Peyer's patch (tissue), 4 donors: ENCODE results near the gene SLC26A1.

Experiments used
- POLR2A ChIP-seq, 2 donors: fragments of 450-650 bp; IDR thresholded peaks; one replicate each; pipeline ENCODE4 v1.5.1; 2017; ENCODE audit warnings: antibody characterized with exemption in 2 of 2, mild to moderate bottlenecking in 2 of 2, moderate library complexity in 2 of 2
- TF ChIP-seq, protein P1 (sequence below), 6 experiments: fragments of 450-650 bp in 4 of 6; fragments of 200-600 bp in 2 of 6; sonication (generic) in 1 of 6; IDR thresholded peaks; one replicate each; pipeline ENCODE4 v1.5.1; 2017 to 2019; ENCODE audit warnings: antibody characterized with exemption in 6 of 6, mild to moderate bottlenecking in 3 of 6, moderate library complexity in 1 of 6

DNA sequence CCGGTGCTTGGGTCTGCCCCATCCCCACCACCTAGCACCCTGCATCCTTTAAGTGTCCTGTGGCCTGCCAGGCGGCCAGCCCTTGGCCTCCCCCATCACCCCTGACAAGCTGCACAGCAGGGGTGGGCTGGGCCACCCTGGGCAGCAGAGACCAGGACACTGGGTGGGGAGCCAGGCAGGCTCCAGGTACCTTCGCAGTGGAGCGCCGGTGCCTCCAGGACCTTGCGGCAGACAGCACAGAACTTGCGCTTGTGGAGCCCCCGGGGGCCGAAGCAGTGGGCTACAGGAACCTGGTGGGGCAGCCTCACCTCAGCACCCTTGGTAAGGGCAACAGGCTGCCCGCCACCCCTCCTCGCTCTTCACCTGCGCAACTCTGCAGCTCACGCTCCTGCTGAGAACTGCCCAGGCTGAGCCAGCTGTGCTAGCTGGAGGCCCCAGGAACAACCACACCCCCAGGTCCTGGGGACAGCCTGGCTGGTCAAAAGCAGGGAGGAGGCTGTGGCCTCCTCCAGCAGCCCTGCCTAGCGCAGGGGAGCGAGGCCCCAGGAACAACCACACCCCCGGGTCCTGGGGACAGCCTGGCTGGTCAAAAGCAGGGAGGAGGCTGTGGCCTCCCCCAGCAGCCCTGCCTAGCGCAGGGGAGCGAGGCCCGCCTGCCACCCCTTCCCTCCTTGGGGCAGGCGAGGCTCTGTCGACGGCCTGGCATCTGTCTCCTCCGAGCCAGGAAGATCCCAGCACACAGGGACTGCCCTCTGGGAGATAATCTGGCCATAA is 24.4 kb downstream of the SLC26A1 start:
- TF ChIP-seq, protein P1, sequence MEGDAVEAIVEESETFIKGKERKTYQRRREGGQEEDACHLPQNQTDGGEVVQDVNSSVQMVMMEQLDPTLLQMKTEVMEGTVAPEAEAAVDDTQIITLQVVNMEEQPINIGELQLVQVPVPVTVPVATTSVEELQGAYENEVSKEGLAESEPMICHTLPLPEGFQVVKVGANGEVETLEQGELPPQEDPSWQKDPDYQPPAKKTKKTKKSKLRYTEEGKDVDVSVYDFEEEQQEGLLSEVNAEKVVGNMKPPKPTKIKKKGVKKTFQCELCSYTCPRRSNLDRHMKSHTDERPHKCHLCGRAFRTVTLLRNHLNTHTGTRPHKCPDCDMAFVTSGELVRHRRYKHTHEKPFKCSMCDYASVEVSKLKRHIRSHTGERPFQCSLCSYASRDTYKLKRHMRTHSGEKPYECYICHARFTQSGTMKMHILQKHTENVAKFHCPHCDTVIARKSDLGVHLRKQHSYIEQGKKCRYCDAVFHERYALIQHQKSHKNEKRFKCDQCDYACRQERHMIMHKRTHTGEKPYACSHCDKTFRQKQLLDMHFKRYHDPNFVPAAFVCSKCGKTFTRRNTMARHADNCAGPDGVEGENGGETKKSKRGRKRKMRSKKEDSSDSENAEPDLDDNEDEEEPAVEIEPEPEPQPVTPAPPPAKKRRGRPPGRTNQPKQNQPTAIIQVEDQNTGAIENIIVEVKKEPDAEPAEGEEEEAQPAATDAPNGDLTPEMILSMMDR (IDR thresholded peaks at IDR 0.05) = no peak
- no peak for TF ChIP-seq POLR2A (IDR thresholded peaks at IDR 0.05)
